GF-D8 (cell line): ENCODE data around the gene SLC1A5.
"Not testable (repeated sequence)": the region's sequence is repeated elsewhere in the genome, so short reads cannot be mapped to it uniquely, and the experiment has no call there.

Experiments used
- DNase-seq: peaks from one replicate; lab custom pipeline; 2025; lab: John Stamatoyannopoulos, UW

Gene SLC1A5

DNA sequence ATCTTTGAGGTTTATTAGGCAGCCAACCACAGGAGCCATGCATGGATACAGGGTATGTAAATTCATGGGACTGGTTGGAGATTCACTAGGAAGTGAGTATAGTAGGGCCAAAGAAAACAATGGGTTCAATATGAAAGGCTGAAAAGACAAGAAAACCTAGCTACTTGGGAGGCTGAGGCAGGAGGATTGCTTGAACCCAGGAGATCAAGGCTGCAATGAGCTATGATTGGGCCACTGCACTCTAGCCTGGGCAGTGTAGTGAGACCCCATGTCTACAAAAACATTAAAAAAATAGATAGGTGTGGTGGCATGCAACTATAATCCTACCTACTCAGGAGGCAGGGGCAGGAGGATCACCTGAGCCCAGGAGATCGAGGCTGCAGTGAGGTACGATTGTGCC, 10.3 kb upstream of the SLC1A5 start:
- no peak for DNase-seq

DNA sequence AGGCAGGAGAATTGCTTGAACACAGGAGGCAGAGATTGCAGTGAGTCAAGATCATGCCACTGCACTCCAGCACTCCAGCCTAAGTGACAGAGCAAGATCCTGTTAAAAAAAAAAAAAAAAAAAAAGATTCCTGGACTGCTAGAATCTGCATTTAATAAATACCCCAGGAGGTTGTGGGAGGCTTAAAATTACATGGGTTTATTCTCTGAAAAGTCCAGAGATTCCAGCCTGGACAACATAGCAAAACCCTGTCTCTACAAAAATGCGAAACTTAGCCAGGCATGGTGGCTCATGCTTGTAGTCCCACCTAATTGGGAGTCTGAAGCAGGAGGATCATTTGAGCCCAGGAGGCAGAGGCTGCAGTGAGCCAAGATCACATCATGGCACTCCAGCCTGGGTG, 9.5 kb upstream of the SLC1A5 start:
- no peak for DNase-seq

DNA sequence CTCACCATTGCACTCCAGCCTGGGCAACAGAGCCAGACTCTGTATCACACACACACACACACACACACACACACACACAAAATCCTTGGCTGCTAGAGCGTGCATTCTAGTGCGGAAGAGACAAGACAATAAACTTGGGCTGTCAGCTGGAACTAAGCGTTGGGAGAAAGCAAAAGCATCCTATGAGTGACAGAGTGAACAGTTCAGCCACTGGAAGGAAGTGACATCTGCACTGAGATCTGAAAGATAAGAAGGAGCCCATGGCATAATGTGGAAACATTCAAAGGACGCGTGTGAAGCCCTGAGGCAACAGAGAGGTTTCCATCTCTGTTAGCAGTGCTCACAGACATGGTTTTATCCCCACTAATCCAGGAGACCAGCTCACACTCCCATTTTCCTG, 3.5 kb upstream of the SLC1A5 start:
- peak; percentile 88 for DNase-seq

DNA sequence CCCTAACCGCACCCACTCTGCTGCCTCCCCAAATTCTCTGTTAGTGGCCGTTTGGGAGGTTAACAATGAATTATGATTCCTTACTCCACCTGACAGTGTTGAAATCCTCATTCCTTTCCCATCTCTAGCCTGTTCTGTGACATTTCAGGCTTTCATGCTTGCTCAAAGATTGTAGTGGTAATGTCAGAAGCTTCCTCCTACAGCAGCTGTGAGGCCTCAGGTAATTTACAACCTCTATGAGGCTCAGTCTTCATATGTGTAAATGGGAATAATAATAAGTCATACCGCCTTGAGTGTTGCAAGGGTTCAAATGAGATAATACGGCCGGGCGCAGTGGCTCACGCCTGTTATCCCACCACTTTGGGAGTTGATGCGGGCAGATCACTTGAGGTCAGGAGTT, 977 bp upstream of the SLC1A5 start:
- DNase-seq, result no peak

DNA sequence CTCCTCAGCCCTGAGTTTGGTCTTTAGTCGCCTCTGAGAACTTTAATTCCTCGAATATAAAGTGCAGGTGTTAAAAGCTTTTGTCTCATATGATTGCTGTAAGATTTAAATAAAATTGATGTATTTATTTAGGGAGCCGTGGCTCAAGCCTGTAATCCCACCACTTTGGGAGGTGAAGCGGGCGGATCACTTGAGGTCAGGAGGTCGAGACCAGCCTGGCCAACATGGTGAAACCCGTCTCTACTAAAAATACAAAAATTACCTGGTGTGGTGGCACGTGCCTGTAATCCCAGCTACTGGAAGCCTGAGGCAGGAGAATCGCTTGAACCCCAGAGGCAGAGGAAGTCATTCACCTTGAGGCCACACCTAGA, 559 bp upstream of the SLC1A5 start:
- no peak for DNase-seq

DNA sequence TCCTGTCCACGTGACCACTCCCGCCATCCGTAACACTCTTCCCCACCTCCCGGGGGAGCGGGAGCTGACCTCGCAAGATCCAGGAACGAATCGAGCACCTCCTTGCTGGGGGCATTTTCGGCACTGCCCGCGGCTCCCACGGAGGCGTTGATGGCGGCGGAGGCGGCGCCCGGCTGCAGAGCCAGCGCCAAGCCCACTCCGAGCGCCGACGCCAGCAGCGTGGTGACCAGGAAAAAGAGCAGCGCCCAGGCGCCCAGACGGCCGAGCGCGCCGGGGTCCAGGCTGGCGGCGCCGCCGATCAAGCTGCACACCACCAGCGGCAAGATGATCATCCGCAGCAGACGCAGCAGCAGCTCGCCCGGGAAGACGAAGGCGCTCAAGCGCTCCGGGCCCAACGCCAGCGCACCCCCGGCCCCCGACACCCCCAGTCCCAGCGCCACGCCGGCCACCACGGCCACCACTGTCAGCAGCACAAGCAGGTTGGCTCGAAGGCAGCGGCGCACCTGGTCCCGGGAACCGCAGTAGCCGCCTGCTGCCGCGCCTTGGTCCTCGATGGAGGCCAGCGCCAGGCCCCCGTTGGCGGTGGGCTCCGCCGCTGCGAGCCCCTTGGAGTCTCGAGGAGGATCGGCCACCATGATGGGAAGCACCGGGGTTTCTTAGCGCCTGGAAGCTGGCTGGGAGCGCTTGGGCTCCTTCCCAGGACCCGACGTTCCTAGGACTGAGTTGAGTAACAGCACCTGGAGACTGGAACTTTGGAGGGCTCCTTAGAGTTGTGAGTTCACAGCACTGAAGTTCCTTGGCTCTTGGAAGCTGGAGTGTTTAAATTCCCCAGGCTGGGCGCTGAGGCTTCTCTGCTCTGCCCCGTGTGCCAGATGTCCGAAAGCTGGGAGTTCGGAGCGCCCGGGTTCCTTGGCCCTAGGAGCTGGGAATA, 798 bp downstream of the SLC1A5 start:
- DNase-seq, result peak; percentile 23

DNA sequence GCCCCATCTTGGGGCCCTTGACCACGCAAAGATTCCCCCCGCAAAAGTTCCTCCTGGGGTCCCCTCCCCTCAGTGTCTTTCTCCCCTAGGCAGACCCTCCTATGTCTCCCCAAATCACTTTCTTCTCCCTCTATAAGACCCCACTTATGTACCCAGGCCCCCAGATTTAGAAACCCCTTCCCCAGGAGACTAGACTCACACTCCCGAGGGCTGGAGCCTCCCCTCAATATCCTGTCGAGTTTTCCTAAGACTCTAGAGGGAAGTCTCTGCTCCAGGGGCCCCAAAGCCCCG, 1.4 kb downstream of the SLC1A5 start:
- DNase-seq, result no peak

DNA sequence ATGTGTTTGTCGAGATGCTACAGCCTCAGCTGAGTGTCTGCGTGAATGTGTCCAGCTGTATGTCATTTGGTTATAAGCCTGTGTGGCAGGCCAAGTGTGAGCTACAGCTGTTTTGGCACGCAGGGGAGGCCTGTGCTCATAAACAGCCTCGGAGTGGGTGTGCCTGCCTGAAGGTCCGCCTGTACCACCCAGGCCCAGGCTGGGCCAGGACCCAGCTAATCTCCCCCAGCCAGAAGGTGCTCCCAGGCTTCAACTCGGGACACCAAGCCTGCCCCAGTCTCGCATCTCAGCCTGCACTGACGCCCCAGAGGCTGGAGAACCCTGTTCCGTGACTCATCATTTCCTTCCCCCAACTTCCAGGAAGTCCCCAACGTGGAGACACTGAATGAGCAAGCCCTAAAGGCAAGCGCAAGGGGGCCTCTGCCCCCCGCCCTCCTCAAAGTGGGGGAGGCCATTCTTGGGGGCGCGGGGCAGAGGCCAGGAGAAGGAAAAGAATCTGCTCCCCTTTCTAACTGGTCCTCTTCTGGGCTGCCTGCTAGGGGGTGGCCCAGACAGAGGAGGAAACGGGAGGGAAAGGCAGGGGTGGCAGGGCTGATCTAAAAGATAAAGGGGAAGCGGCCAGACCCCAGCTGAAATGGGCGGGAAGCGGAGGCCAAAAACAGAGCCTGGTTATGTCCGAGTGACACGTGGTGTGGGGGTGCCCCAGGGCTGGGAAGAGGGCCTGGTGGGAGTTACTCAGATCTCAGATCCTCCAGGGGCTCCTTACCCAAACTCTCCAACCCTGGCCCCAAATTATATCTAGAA, 2.0 kb downstream of the SLC1A5 start:
- peak; percentile 91 for DNase-seq

DNA sequence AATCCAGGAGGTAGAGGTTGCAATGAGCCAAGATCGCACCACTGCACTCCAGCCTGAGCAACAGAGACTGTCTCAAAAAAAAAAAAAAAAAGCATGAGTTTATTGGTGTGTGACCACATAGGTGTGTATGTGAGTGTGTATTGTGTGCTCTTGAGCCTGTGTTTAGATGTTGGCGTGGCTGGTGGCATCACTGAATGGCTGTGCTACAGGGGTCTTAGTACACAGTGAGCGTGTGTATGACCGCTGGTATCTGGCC, 2.5 kb downstream of the SLC1A5 start:
- no peak for DNase-seq

DNA sequence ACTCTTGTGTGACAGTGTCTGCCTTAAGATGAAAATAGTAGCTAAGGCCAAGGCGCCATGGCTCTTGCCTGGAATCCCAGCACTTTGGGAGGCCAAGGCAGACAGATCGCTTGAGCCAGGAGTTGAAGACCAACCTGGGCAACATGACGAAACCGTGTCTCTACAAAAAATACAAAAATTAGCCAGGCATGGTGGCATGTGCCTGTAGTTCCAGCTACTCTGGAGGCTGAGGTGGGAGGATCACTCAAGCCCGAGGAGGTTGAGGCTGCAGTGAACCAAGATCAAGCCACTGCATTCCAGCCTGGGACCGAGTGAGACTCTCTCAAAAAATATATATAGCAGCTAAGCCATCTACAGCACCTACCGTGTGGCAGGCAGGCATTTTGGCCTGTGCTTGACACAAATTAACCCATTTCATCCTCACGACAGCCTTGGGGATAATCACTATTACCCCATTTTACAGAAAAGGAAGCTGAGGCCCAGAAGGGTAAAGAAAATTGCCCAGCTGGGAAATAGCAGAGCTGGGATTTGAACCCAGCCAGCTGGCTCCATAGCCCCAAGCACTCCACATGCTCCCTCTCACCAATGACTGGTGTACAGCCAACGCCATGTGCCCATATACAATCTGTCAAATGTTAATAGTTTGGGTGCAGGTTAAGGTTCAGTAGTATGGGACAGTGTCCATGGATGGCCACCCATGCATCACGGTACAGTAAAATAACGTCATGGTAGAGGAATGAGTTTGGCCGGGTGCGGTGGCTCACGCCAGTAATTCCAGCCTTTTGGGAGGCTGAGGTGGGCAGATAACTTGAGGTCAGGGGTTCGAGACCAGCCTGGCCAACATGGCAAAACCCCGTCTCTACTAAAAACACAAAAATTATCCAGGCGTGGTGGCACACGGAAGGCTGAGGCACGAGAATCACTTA, 3.1 kb downstream of the SLC1A5 start:
- no peak for DNase-seq

DNA sequence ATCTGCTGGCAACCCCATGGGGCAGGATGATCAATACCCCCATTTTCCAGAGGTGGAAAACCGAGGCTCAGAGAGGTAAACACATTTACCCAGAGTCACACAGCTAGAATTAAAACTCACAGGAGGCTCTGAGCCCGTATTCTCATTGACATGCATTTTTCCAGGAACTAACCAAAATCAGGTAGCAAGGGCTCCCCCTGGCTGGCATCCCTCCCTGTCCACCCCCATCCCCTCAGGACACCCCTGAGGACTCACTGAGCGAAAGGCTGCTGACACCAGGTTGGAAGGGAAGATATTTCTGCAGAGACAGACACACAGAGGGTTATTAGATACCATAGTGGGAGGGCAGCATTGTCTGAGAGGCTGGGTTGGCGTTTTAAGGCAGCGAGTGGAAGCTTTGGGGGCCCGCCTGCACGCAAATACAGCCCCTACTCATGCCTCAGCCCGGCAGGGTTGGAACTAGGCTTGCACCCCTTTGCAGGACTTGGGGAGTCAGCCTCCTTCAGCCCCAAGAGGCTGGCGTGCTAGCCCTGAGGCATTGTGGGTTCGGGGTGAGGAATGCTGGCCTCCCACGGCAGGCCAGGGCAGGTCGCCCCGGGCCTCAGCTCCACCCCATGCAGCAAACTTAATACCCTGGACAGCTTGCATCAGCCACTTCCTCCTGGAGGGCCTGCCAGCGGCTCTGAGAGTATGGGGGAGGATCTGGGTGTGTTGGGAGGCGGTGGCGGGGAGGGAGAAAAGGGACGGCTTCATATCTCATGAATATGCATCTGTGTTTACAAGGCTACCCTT, 3.9 kb downstream of the SLC1A5 start:
- DNase-seq, result peak; percentile 93

DNA sequence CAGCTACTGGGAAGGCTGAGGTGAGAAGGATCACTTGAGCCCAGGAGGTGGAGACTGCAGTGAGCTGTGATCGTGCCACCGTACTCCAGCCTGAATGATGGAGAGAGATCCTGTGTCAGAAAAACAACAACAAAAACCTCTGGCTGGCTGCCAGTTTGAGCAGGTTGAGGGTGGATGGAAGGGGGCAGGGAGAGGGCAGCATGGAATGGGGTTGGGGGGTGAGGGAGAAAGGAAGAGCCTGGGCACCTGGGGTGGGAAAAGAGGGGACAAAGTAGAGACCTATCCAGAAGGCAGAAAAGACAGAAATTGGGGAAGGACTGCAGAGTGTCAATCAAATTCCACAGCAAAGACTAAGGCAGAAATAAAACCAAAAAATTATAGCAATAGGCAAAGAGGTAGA, 4.7 kb downstream of the SLC1A5 start:
- no peak for DNase-seq

DNA sequence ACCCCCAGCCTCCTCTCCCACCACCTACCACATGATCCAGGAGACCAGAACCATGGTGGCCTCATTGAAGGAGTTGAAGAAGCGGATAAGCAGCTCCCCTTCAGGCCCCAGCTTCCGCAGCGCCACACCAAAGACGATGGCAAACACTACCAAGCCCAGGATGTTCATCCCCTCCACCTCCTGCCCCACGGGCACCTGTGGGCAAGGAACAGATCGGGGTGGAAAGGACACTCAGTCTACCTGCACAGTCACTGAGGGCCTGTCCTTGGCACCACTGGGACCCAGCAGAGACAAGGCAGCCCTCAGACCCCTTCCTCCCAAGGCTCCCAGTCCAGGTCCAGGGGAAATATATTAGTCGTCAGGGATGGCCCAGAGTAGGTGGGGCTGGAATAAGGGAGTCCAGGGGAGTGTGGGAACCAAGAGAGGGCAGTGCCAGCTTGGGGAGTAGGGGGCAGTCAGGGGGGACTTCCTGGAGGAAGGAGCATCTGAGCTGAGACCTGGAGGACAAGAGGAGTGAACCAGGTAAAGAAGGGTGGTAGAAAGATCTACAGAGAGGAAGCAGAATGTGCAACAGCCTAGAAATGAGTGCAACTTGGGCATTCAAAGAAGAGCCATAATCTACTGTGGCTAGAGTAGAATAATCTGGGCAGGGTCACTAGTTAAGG, 5.9 kb downstream of the SLC1A5 start:
- DNase-seq, result no peak

DNA sequence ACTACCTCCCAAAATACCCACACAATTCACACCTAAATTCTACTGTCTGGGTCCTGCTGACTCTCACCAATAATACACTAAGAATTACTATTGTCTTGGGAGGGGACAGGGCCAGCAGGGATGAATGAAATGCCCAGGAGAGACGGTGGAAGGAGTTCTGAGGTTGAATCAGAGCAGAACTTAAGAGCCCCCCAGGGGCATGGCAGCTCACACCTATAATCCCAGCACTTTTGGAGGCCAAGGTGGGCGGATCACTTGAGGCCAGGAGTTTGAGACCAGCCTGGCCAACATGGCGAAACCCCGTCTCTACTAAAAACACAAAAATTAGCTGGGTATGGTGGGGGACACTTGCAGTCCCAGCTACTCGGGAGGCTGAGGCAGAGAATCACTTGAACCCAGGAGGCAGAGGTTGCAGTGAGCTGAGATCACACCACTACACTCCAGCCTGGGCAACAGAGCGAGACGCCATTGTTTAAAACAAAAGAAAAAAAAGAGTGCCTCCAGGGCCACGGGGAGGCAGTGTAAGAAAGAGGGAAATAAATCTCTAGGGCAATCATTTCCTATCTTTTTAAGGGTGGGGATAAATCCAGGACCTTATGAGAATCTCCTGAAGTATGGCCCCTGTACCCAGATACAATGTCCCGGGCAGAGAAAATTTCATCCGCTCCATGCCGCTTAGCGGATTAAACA, 10.3 kb downstream of the SLC1A5 start:
- not testable (repeated sequence) for DNase-seq

DNA sequence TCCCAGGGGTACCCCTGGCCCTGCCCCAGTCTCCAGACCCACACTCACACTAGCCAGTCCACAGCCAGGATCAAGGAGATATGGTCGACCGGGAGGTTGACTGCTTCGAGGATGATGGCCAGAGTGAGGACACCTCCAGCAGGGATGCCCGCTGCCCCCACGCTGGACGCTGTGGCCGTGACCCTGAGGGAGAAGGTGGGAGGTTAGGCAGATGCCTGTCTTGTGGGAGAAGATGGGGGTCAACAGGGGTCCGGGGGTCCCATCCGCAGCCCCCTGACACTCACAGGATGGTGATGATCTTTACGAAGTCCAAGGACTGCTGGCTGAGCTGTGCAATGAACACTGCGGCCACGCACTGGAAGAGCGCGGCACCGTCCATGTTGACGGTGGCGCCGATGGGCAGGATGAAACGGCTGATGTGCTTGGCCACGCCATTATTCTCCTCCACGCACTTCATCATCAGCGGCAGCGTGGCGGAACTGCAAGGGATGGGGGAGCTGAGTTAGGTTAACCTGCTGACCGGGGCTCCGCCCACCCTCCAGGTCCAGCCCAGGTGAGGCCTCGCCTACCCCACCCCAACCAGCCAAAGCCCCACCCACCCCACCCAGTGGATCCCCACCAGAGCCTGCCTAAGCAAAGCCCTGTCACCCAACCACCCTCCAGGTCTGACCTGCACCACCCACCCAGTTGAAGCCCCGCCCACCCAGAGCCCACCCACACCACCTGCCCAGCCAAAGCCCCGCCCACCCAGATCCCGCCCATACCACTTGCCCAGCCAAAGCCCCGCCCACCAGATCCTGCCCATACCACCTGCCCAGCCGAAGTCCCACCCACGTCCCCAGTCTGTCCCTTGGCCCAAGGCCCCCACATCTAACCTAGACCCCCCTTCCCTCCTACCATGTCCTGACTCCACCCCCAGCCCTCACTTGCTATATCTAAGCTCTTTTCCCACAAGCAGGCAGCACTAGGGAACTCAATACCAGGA, 11.2 kb downstream of the SLC1A5 start:
- DNase-seq, result no peak

DNA sequence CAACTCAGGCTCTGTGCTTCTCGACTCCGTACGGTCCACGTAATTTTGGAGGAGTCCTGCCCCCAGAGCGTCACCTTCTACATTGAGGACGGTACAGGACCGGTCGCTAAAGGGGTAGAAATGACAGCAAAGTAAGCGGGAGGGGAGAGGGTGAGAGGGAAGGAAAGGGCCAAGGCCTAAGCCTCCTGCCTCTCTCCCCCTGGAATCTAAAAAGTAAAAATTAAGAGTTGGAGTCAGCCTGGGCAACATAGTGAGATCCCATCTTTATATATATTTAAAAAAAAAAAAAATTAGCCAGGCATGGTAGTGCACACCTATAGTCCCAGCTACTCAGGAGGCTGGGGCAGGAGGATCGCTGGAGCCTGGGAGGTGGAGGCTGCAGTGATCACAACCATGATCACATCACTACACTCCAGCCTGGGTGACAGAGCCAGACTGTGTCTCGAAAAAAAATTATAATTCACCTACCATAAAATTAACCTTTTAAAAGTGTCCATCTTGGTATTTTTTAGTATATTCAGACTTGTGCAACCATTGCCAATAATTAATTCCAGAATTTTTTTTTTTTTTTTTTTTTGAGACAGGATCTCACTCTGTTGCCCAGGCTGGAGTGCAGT, 12.6 kb downstream of the SLC1A5 start:
- no peak for DNase-seq

DNA sequence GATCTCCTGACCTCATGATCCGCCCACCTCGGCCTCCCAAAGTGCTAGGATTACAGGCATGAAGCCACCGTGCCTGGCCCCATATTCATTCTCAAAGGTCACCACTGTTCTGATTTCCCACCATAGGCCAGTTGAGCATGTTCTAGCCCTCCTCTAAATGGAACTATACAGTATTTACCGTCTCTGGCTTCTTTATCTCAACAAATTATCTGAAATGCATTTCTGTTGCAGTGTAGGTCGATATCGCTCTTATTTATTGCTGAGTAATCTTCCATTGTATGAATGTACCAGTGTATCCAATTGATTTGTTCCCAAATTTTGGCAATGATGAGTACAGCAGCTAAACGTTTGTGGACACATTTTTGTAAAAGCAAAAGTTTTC, 15.4 kb downstream of the SLC1A5 start:
- no peak for DNase-seq

DNA sequence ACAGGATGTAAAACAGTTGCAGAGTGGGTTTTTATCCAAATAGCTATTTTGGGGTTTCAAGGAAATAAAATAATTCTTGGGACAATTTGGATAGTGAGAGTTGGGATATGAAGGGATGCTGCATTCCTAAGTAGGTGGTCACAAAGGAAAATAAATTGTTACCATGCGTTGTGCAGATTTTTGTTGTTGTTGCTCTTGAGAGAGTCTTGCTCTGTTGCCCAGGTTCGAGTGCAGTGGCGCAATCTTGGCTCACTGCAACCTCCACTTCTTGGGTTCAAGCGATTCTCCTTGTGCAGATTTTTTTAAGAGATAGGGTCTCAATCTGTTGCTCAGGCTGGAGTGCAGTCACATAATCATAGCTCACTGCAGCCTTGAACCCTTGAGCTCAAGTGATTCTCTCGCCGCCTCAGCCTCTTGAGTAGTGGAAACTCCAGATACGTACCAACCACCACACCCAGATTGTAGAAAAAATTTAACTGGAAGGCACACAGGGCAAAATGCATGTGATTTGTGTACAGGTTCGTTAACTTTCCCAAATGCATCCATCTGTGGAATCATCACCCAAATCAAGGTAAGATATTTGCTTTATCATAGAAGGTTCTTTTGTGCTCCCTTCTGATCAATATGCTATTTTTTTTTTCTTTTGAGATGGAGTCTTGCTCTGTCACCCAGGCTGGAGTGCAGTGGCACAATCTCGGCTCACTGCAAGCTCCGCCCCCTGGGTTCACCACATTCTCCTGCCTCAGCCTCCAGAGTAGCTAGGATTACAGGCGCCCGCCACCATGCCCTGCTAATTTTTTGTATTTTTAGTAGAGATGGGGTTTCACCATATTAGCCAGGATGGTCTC, 16.0 kb downstream of the SLC1A5 start:
- no peak for DNase-seq
